ENCODE measurements around the gene TICRR. TPM values are rescaled to one million over a fixed set of nuclear protein-coding genes. Genes with fewer than 3 reads are reported as not detected.
A peak's percentile ranks its signal among the peaks of the same experiment; 100 is the strongest.

TICRR gene
- total and polyA plus RNA-seq, 2 of the 8 experiments (the other 6 are each of a cell fraction or from before 2014, with no cell fraction given): 13.1 to 34.8 TPM

GRCh38 chr15:89670971-89671560 is 95.8 kb downstream of the TICRR start:
- Histone ChIP-seq H3K18ac (ENCODE audit: extremely low read depth, low read length) (no peak overlapping the region), H3K23ac (ENCODE audit: insufficient read length) (no peak overlapping the region), H3K4me1 (replicated peaks in 1 of 4; ENCODE audit: control insufficient read depth in 3 of 4, insufficient read depth in 4 of 4, low read length in 3 of 4) (peaks cover 0 to 8% (median 3%) of the 10 kb centered on the region in 4 experiments; a peak in 6 of 7 replicates), H3K9ac (replicated peaks in 1 of 4; ENCODE audit: extremely low read depth in 1 of 4, low read depth in 3 of 4, low read length in 3 of 4) (no peak overlapping the region), H2BK12ac (ENCODE audit: low read depth, low read length) (peak overlapping the region; percentile 9; the same call in 1 of the 2 replicates), H4K8ac (ENCODE audit: extremely low read depth, insufficient read depth, low read length) (no peak overlapping the region), H4K91ac (replicated peaks; ENCODE audit: insufficient read length, low read length) (no peak overlapping the region), H2BK15ac (ENCODE audit: low read length) (no peak overlapping the region), H3K23me2 (ENCODE audit: low read depth, low read length) (no peaks in the 10 kb centered on the region), H3K56ac (replicated peaks; ENCODE audit: insufficient read length, low read depth, low read length) (no peak overlapping the region), H2BK5ac (ENCODE audit: low read depth, low read length) (no peak overlapping the region), H3K9me3 (ENCODE audit: insufficient read depth in 2 of 2, low read depth in 1 of 2, low read length in 1 of 2) (no peaks in the 10 kb centered on the region), H3K36me3 (ENCODE audit: control insufficient read depth in 2 of 4, insufficient read depth in 4 of 4, low read length in 3 of 4) (no peaks in the 10 kb centered on the region), H3K27me3 (replicated peaks in 1 of 4; ENCODE audit: control insufficient read depth in 3 of 4, extremely low read depth in 1 of 4, insufficient read depth in 3 of 4, low read length in 3 of 4) (peaks cover 0 to 8% (median 2%) of the 10 kb centered on the region in 4 experiments; a peak in 3 of 7 replicates), H4K5ac (ENCODE audit: insufficient read length, low read depth, low read length) (no peak overlapping the region), H2BK120ac (replicated peaks; ENCODE audit: low read depth, low read length) (no peak overlapping the region), H3K79me1 (ENCODE audit: low read depth, low read length) (no peaks in the 10 kb centered on the region), H3K4me2 (ENCODE audit: insufficient read depth in 1 of 2, low read depth in 2 of 2, low read length in 2 of 2) (no peak overlapping the region), H3K14ac (ENCODE audit: insufficient read length) (no peak overlapping the region), H2AFZ (ENCODE audit: low read length) (no peak overlapping the region), H3K4ac (replicated peaks; ENCODE audit: insufficient read length, low read depth, low read length) (no peak overlapping the region), H3K27ac (ENCODE audit: low read depth, low read length) (no peak overlapping the region), H3K4me3 (ENCODE audit: extremely low read depth in 1 of 4, insufficient read depth in 2 of 4, low read depth in 3 of 4, low read length in 4 of 4) (no peak overlapping the region), H2BK20ac (ENCODE audit: low read length) (no peak overlapping the region), H2AK5ac (ENCODE audit: low read depth, low read length) (no peak overlapping the region), H4K20me1 (replicated peaks in 1 of 2; ENCODE audit: control insufficient read depth in 1 of 2, insufficient read depth in 2 of 2, low read length in 2 of 2) (no peaks in the 10 kb centered on the region), H3K79me2 (ENCODE audit: control insufficient read depth in 1 of 2, insufficient read depth in 2 of 2, low read length in 2 of 2) (no peaks in the 10 kb centered on the region)
- FAIRE-seq (no peak), DNase-seq (ENCODE audit: low read depth in 1 of 2, low spot score in 2 of 2) (no peak)
- no peak for TF ChIP-seq CBX8 (IDR thresholded peaks at IDR 0.05; ENCODE audit: borderline replicate concordance, low read depth, low read length)
- WGBS, 2 experiments (ENCODE audit: extremely low coverage in 1 of 2, insufficient coverage in 1 of 2, insufficient read length in 1 of 2, insufficient replicate concordance in 2 of 2, low coverage in 1 of 2, low lambda C conversion rate in 2 of 2, missing lambda C conversion rate in 1 of 2): 87% methylated on average over 12 of the region's 12 CpGs; no CpG with 5 or more reads in 1 of the 2 experiments
- CTCF ChIA-PET (ENCODE audit: partially characterized antibody): interaction anchor here (1.0 to 6.6 kb wide), 8 partner anchors 10 to 90 kb away, joined by 3 to 43 read pairs (median 12); partner anchors contain the start of genes PEX11A and WDR93
- POLR2A ChIA-PET (ENCODE audit: partially characterized antibody): interaction anchor here (1.1 to 1.5 kb wide), 2 partner anchors 23 to 96 kb away, joined by 3 read pairs; partner anchors contain the start of gene TICRR
